Breast epithelium (tissue), 3 donors: ENCODE data around the gene RGS3.

Experiments
- POLR2A ChIP-seq: fragments of 450-650 bp; IDR thresholded peaks from one replicate; pipeline ENCODE4 v1.6.1; 2016; ENCODE audit warnings: antibody characterized with exemption, mild to moderate bottlenecking, moderate library complexity
- POLR2AphosphoS5 ChIP-seq, 3 donors: sonication (generic); formaldehyde crosslinking; IDR thresholded peaks; one replicate each; pipeline ENCODE4 v1.6.1; 2017; ENCODE audit warnings: antibody characterized with exemption in 3 of 3
- TF ChIP-seq, protein P1 (sequence below), 3 donors: fragments of 450-650 bp; IDR thresholded peaks; one replicate each; pipeline ENCODE4 v1.5.1; 2016 to 2017; ENCODE audit warnings: antibody characterized with exemption in 3 of 3, mild to moderate bottlenecking in 3 of 3, moderate library complexity in 3 of 3

GRCh38 chr9:113545068-113545467 is 81.5 kb downstream of the RGS3 start:
- TF ChIP-seq, protein P1, sequence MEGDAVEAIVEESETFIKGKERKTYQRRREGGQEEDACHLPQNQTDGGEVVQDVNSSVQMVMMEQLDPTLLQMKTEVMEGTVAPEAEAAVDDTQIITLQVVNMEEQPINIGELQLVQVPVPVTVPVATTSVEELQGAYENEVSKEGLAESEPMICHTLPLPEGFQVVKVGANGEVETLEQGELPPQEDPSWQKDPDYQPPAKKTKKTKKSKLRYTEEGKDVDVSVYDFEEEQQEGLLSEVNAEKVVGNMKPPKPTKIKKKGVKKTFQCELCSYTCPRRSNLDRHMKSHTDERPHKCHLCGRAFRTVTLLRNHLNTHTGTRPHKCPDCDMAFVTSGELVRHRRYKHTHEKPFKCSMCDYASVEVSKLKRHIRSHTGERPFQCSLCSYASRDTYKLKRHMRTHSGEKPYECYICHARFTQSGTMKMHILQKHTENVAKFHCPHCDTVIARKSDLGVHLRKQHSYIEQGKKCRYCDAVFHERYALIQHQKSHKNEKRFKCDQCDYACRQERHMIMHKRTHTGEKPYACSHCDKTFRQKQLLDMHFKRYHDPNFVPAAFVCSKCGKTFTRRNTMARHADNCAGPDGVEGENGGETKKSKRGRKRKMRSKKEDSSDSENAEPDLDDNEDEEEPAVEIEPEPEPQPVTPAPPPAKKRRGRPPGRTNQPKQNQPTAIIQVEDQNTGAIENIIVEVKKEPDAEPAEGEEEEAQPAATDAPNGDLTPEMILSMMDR (IDR thresholded peaks at IDR 0.05), result no peak
- TF ChIP-seq POLR2A, result no peak
- TF ChIP-seq POLR2AphosphoS5 (IDR thresholded peaks at IDR 0.05), result no peak
